ENCODE results near the gene HTR1E.
"Not testable (repeated sequence)": the region's sequence is repeated elsewhere in the genome, so short reads cannot be mapped to it uniquely, and the experiment has no call there.

HTR1E gene

DNA sequence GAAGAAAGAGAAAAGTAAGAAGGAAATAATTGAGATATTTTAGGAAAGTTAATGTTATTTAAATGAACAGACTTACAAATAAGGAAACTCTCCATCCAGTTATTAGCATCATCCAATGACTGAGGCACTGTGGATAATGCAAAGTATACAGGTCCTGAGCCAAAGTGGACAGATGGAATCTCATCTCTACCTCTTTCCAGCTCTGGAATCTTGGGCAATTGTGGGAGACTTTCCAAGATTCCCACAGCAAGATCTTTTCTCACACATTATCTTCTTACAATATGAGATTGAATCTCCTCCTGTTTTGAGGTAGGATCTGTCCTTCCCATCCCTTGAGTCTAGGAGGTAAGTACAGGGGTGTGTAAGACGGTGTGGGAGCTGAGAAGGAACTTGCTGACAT, 28.9 kb downstream of the HTR1E start:
- TF ChIP-seq, protein P1, sequence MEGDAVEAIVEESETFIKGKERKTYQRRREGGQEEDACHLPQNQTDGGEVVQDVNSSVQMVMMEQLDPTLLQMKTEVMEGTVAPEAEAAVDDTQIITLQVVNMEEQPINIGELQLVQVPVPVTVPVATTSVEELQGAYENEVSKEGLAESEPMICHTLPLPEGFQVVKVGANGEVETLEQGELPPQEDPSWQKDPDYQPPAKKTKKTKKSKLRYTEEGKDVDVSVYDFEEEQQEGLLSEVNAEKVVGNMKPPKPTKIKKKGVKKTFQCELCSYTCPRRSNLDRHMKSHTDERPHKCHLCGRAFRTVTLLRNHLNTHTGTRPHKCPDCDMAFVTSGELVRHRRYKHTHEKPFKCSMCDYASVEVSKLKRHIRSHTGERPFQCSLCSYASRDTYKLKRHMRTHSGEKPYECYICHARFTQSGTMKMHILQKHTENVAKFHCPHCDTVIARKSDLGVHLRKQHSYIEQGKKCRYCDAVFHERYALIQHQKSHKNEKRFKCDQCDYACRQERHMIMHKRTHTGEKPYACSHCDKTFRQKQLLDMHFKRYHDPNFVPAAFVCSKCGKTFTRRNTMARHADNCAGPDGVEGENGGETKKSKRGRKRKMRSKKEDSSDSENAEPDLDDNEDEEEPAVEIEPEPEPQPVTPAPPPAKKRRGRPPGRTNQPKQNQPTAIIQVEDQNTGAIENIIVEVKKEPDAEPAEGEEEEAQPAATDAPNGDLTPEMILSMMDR (IDR thresholded peaks at IDR 0.05; ENCODE audit: insufficient read depth, low read length, missing control alignments) = no peak
- POLR2A ChIA-PET = no interaction called here
- DNase-seq (ENCODE audit: low read depth, low spot score) = no peak
- CTCF ChIA-PET = no interaction called here
- no peak overlapping the region for H3K4me3 ChIP-seq (ENCODE audit: low read depth, low read length)

DNA sequence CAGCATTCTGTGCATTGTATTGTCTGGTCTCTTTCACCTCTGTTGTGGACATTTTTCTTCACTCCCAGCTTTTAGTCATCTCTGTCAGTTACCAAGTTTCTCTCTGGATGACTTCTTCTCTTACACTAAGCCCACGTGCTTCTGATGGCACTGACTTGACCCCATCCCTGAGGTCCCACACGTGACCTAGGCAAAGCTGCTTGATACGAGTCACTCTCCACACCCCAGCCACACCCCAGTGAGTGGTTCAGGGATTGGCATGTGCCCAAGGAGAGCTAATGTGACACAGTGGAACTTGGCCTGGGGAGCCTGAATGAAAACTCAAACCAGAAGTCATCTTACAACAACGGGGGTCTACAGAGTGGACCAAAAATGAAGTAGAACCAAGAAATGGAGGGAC, 32.2 kb downstream of the HTR1E start:
- H3K4me3 ChIP-seq (ENCODE audit: low read depth, low read length) = no peak overlapping the region
- ChIA-PET CTCF (no interaction called here), POLR2A (no interaction called here)
- TF ChIP-seq, protein P1 (IDR thresholded peaks at IDR 0.05; ENCODE audit: insufficient read depth, low read length, missing control alignments) = no peak
- no peak for DNase-seq (ENCODE audit: low read depth, low spot score)

DNA sequence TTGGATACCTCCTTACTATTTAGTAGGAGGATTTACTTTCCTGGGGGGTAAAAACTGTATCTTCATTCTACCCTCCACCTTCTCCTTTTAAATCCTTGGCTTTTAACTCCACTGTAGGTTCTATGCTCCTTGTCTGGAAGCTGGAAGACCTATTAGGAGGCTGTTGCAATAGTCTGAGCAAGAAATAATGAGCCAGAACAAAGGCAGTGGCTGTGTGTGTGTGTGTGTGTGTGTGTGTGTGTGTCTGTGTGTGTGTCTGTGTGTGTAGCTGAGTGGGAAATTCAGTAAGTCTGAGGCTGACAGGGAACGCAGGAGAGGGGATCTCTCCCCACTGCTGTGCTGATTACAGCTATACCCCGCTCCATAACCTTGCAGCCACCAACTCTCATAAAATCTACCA, 35.8 kb downstream of the HTR1E start:
- no peak overlapping the region for H3K4me3 ChIP-seq (ENCODE audit: low read depth, low read length)
- CTCF ChIA-PET = no interaction called here
- TF ChIP-seq, protein P1 (IDR thresholded peaks at IDR 0.05; ENCODE audit: insufficient read depth, low read length, missing control alignments) = no peak
- DNase-seq (ENCODE audit: low read depth, low spot score) = no peak
- POLR2A ChIA-PET = no interaction called here

DNA sequence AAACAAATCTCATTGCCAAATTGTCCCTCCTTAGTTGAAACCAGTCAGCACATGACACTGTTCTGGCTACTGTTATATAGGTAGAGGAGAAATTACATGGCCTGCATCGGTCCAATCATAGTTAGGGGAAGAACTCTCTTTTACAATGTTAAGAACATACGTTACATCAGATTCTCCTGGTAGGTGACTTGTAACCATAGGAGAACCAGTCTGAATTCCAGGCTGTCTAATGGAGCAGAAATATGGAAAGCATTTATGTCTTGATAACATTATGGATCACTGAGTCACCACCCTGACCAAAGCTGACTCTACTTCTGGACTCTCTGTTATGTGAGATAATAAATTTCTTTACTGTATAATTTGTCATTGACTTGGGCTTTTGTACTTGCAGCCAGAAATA, 40.9 kb downstream of the HTR1E start:
- CTCF ChIA-PET = no interaction called here
- POLR2A ChIA-PET = no interaction called here

DNA sequence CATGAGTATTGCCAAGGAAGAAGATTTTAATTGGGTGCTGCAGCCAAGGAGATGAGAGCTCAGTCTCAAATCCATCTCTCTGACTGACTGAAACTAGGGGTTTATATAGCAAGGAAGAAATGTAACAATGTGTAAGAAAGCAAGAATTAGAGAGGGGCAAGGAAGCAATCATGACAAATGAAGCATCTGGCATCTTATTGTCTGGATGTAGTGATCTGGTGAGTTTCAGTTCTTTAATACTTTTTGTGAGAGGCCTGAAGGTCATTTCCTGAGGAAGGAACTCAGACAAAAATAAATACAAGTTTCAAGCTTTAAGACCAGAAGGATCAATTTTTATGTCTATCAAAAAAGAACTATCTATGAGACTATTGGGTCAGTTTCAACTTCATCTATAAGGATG, 64.2 kb downstream of the HTR1E start:
- DNase-seq (ENCODE audit: low read depth, low spot score) = no peak
- TF ChIP-seq, protein P1 (IDR thresholded peaks at IDR 0.05; ENCODE audit: insufficient read depth, low read length, missing control alignments) = no peak
- no peak overlapping the region for H3K4me3 ChIP-seq (ENCODE audit: low read depth, low read length)
- CTCF ChIA-PET = no interaction called here
- POLR2A ChIA-PET = no interaction called here

More for the DNA sequence above, 40.9 kb downstream of the HTR1E start:
- TF ChIP-seq, protein P1 (IDR thresholded peaks at IDR 0.05; ENCODE audit: insufficient read depth, low read length, missing control alignments) = no peak
- DNase-seq (ENCODE audit: low read depth, low spot score) = no peak
- H3K4me3 ChIP-seq (ENCODE audit: low read depth, low read length) = no peak overlapping the region

DNA sequence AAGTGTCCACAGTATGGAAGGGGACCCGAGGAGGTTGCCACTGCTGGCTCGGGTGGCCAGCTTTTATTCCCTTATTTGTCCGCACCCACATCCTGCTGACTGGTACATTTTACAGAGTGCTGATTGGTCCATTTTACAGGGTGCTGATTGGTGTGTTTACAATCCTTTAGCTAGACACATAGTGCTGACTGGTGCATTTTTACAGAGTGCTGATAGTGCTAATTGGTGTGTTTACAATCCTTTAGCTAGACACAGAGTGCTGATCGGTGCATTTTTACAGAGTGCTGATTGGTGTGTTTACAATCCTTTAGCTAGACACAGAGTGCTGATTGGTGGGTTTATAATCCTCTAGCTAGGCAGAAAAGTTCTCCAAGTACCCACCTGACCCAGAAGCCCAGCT, 65.1 kb downstream of the HTR1E start:
- CTCF ChIA-PET; POLR2A ChIA-PET; DNase-seq (ENCODE audit: low read depth, low spot score); H3K4me3 ChIP-seq (ENCODE audit: low read depth, low read length): not testable (repeated sequence)

DNA sequence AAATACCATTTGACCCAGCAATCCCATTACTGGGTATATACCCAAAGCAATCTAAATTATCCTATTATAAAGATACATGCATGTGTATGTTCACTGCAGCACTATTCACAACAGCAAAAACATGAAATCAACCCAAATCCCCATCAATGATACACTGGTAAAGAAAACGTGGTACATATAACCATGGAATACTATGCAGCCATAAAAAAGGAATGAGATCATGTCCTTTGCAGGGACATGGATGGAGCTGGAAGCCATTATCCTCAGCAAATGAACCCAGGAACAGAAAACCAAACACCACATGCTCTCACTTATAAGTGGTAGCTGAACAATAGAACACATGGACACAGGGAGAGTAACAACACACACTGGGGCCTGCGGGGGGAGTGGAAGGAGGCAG, 69.2 kb downstream of the HTR1E start:
- CTCF ChIA-PET; POLR2A ChIA-PET; DNase-seq (ENCODE audit: low read depth, low spot score); H3K4me3 ChIP-seq (ENCODE audit: low read depth, low read length): not testable (repeated sequence)

DNA sequence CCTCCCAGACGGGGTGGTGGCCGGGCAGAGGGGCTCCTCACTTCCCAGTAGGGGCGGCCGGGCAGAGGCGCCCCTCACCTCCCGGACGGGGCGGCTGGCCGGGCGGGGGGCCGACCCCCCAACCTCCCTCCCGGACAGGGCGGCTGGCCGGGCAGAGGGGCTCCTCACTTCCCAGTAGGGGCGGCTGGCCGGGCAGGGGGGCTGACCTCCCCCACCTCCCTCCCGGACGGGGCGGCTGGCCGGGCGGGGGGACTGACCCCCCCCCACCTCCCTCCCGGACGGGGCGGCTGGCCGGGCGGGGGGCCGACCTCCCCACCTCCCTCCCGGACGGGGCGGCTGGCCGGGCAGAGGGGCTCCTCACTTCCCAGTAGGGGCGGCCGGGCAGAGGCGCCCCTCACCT, 72.3 kb downstream of the HTR1E start:
- POLR2A ChIA-PET; DNase-seq (ENCODE audit: low read depth, low spot score); H3K4me3 ChIP-seq (ENCODE audit: low read depth, low read length); CTCF ChIA-PET: not testable (repeated sequence)
